ENCODE measurements around the gene KCNJ8. TPM values are rescaled to one million over a fixed set of nuclear protein-coding genes. Genes with fewer than 3 reads are reported as not detected.

KCNJ8 gene
- total RNA-seq, 1 donor from 2014 or later: 1.1 TPM

DNA sequence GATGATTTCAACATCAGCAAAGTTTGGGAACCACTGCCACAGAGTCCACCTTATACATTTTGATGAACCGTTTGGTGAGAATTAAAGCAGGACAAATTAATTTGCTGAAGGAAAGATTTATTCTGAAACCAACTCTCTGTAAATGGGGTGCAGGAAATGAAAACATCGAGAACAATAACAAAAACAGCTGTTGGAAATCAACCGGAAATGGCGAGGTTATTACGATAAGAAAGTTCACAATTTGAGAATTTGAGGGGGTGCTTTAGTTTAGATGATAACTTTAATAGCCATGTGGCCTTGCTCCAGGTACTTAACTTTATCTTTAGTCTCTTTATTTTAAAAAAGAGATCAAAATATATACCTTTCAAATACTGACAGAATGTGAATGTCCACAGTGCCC, 56.7 kb downstream of the KCNJ8 start:
- no peaks in the 10 kb centered on the region for H3K27me3 Mint-ChIP-seq
- H3K4me1 Mint-ChIP-seq (ENCODE audit: low read depth): no peaks in the 10 kb centered on the region
- no peak for DNase-seq (ENCODE audit: low spot score, unreplicated experiment)
- H3K4me3 Mint-ChIP-seq (ENCODE audit: low read depth): no peak overlapping the region
- no peaks in the 10 kb centered on the region for H3K36me3 Mint-ChIP-seq (ENCODE audit: insufficient read depth)
- no peak overlapping the region for H3K27ac Mint-ChIP-seq
- no peaks in the 10 kb centered on the region for H3K9me3 Mint-ChIP-seq (ENCODE audit: low read depth)
- TF ChIP-seq, protein P1, sequence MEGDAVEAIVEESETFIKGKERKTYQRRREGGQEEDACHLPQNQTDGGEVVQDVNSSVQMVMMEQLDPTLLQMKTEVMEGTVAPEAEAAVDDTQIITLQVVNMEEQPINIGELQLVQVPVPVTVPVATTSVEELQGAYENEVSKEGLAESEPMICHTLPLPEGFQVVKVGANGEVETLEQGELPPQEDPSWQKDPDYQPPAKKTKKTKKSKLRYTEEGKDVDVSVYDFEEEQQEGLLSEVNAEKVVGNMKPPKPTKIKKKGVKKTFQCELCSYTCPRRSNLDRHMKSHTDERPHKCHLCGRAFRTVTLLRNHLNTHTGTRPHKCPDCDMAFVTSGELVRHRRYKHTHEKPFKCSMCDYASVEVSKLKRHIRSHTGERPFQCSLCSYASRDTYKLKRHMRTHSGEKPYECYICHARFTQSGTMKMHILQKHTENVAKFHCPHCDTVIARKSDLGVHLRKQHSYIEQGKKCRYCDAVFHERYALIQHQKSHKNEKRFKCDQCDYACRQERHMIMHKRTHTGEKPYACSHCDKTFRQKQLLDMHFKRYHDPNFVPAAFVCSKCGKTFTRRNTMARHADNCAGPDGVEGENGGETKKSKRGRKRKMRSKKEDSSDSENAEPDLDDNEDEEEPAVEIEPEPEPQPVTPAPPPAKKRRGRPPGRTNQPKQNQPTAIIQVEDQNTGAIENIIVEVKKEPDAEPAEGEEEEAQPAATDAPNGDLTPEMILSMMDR (IDR thresholded peaks at IDR 0.05; ENCODE audit: unreplicated experiment): no peak

DNA sequence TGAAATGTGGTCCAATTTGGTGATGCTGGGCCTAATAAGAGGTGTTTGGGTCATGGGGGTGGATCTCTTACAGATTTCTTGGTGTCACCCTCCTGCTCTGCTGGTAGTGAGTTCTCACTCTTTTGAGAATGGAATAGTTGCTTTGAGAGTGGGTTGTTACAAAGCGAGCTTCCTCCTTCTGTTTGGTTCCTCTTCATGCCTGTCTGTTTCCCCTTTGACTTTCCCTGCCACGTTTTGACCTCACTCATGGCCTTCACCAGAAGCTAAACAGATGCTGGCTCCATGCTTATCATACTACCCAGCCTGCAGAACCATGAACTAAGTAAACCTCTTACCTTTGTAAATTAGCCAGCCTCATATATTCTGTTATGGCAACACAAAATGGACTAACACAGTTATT, 59.1 kb downstream of the KCNJ8 start:
- Mint-ChIP-seq H3K9me3 (ENCODE audit: low read depth) (no peaks in the 10 kb centered on the region), H3K4me1 (ENCODE audit: low read depth) (no peaks in the 10 kb centered on the region), H3K4me3 (ENCODE audit: low read depth) (no peak overlapping the region), H3K36me3 (ENCODE audit: insufficient read depth) (no peaks in the 10 kb centered on the region), H3K27me3 (no peaks in the 10 kb centered on the region), H3K27ac (no peak overlapping the region)
- no peak for DNase-seq (ENCODE audit: low spot score, unreplicated experiment)
- TF ChIP-seq, protein P1 (IDR thresholded peaks at IDR 0.05; ENCODE audit: unreplicated experiment): no peak

Other genes with a start within 250 kb of the KCNJ8 start
- 2.6 and 2.7 TPM in 2 replicates for gene SPX, start 248.4 kb downstream of the KCNJ8 start, total RNA-seq
- not detected in 2 replicates for gene GYS2, start 169.9 kb downstream of the KCNJ8 start, total RNA-seq
- gene LDHB, start 116.9 kb downstream of the KCNJ8 start, total RNA-seq: 1,628 and 1,645 TPM in 2 replicates
- 0.16 and 0.29 TPM in 2 replicates for gene ABCC9, start 166.7 kb upstream of the KCNJ8 start, total RNA-seq